Right lobe of liver (tissue), 6 donors: ENCODE data around the gene PRSS48. TPM values are rescaled to one million over a fixed set of nuclear protein-coding genes. Genes with fewer than 3 reads are reported as not detected.
"Not testable (repeated sequence)": the region's sequence is repeated elsewhere in the genome, so short reads cannot be mapped to it uniquely, and the experiment has no call there.

Source experiments
- ATAC-seq, 4 donors: fragments of 200-7000 bp; cut with Tn5 transposase; one replicate each; pipeline ENCODE4 v1.9.1; 2020; ENCODE audit warnings: mild to moderate bottlenecking in 4 of 4, moderate library complexity in 4 of 4
- DNase-seq, 3 donors: peaks; one replicate each; pipeline ENCODE4 v3.0.0-alpha.2; 2020
- H3K27ac ChIP-seq, 3 donors: fragments of 200-600 bp; one replicate each; pipeline ENCODE4 v1.8.0; 2022
- H3K27me3 ChIP-seq, 2 donors: fragments of 200-600 bp; one replicate each; pipeline ENCODE4 v1.8.0; 2022
- H3K36me3 ChIP-seq, 4 donors: fragments of 200-600 bp; sonication (generic) in 1 of 4; one replicate each; pipeline versions ENCODE4 v1.5.1 to v1.8.0; 2017 to 2022; ENCODE audit warnings: control low read depth in 1 of 4
- H3K4me1 ChIP-seq, 4 donors: fragments of 200-600 bp; sonication (generic) in 1 of 4; one replicate each; pipeline versions ENCODE4 v1.5.1 to v1.8.0; 2017 to 2022; ENCODE audit warnings: control low read depth in 1 of 4
- H3K4me3 ChIP-seq, 3 donors: fragments of 200-600 bp; one replicate each; pipeline ENCODE4 v1.8.0; 2022
- H3K9me3 ChIP-seq, 4 donors: fragments of 200-600 bp; sonication (generic) in 1 of 4; one replicate each; pipeline versions ENCODE4 v1.5.1 to v1.8.0; 2017 to 2022; ENCODE audit warnings: control low read depth in 1 of 4
- CTCF ChIP-seq, 4 donors: fragments of 200-600 bp in 3 of 4; fragments of 450-650 bp in 1 of 4; IDR thresholded peaks; one replicate each; pipeline versions ENCODE4 v1.5.1 to v1.8.0; 2016 to 2022; ENCODE audit warnings: antibody characterized with exemption in 4 of 4, mild to moderate bottlenecking in 2 of 4
- POLR2A ChIP-seq: fragments of 450-650 bp; IDR thresholded peaks from one replicate; pipeline ENCODE4 v1.6.1; 2017; ENCODE audit warnings: antibody characterized with exemption, mild to moderate bottlenecking
- WGBS: methylation state at CpG from one replicate; pipeline ENCODE4 v1.1.6; 2018; ENCODE audit warnings: low coverage, low lambda C conversion rate; ENCODE audit not compliant: insufficient coverage; ENCODE audit errors: missing lambda C conversion rate; 5-methylcytosine and 5-hydroxymethylcytosine counted together
- intact Hi-C, 2 donors: fragments of 100-400 bp; cut with DNase I; formaldehyde crosslinking; loops; one replicate each; pipeline versions ENCODE4 v1.11.2 to v1.14.1; 2022
- total RNA-seq, 6 experiments: library from RNA; depleted of rRNA in 2 of 6; stranded (reverse); fragments of >200 nt in 2 of 6; fragmentation: NEBNext Ultra II Directional in 3 of 6; extraction: Animal tissue kit (Norgen Biotek cat#: 25700) in 3 of 6; gene quantifications; one replicate each; pipeline versions ENCODE4 v1.1.0 to v1.2.4, GENCODE V29; 2016 to 2023
- donor health status: DM: no; HTN: yes; CAD: no.
- donor health status: DM: no; HTN: no; CAD: no.
- donor health status: DM: no; HTN: no; CAD: no.
- donor health status: DM: no; HTN: yes; CAD: no.
- donor health status: DM: no; HTN: yes; CAD: no.

The PRSS48 gene
- total RNA-seq, 6 experiments from 2014 or later, result not detected

GRCh38 chr4:151267104-151267503 lies 9.9 kb upstream of the PRSS48 start:
- TF ChIP-seq POLR2A (no peak), CTCF (IDR thresholded peaks at IDR 0.05) (no peak)
- Histone ChIP-seq H3K9me3 (no peaks in the 10 kb centered on the region), H3K36me3 (no peaks in the 10 kb centered on the region), H3K4me1 (peaks cover 0 to 7% (median 0%) of the 10 kb centered on the region in 4 donors), H3K27me3 (no peaks in the 10 kb centered on the region), H3K4me3 (no peak overlapping the region), H3K27ac (peak overlapping the region in 1 of 3 donors; percentile 29)
- 37% methylated on average over 4 of the region's 4 CpGs for WGBS
- ATAC-seq (peak in 3 of 4 donors; percentile 50 to 68 (median 61)), DNase-seq (peak in 1 of 3 donors; percentile 23)
- intact Hi-C loops, result no loop called here

- no peaks in the 10 kb centered on the region for H3K27me3 ChIP-seq
- peak overlapping the region in 1 of 3 donors; percentile 29 for H3K27ac ChIP-seq
- no peaks in the 10 kb centered on the region for H3K9me3 ChIP-seq
- TF ChIP-seq POLR2A, result no peak
- TF ChIP-seq CTCF (IDR thresholded peaks at IDR 0.05), result no peak
- ATAC-seq (peak; percentile 48 to 85 (median 72)), DNase-seq (no peak)
- whole genome bisulfite sequencing, result 68% methylated on average over 7 of the region's 7 CpGs
- intact Hi-C loops, result no loop called here
- peaks cover 0 to 7% (median 0%) of the 10 kb centered on the region in 4 donors for H3K4me1 ChIP-seq
- no peak overlapping the region for H3K4me3 ChIP-seq
- H3K36me3 ChIP-seq, result no peaks in the 10 kb centered on the region
Observed at GRCh38 chr4:151267822-151268535, 9.0 kb upstream of the PRSS48 start.

GRCh38 chr4:151268905-151269304 lies 8.1 kb upstream of the PRSS48 start:
- DNase-seq, H3K4me3 ChIP-seq, ATAC-seq, H3K27ac ChIP-seq, H3K27me3 ChIP-seq, H3K9me3 ChIP-seq, H3K36me3 ChIP-seq, H3K4me1 ChIP-seq, intact Hi-C loops: not testable (repeated sequence)

- Histone ChIP-seq H3K36me3 (no peaks in the 10 kb centered on the region), H3K4me3 (no peak overlapping the region), H3K4me1 (peaks cover 0 to 2% (median 0%) of the 10 kb centered on the region in 4 donors), H3K9me3 (no peaks in the 10 kb centered on the region), H3K27me3 (no peaks in the 10 kb centered on the region), H3K27ac (no peak overlapping the region)
- intact Hi-C loops, result no loop called here
- ATAC-seq (peak; percentile 44 to 77 (median 50)), DNase-seq (no peak)
- TF ChIP-seq CTCF (IDR thresholded peaks at IDR 0.05) (no peak), POLR2A (no peak)
- 40% methylated on average over 4 of the region's 4 CpGs for WGBS
Observed at GRCh38 chr4:151284534-151285245, 7.7 kb downstream of the PRSS48 start.

GRCh38 chr4:151287409-151287808 lies 10.4 kb downstream of the PRSS48 start:
- intact Hi-C loops, result no loop called here
- Histone ChIP-seq H3K4me1 (peaks cover 0 to 2% (median 0%) of the 10 kb centered on the region in 4 donors), H3K4me3 (no peak overlapping the region), H3K36me3 (no peaks in the 10 kb centered on the region), H3K27ac (no peak overlapping the region), H3K27me3 (no peaks in the 10 kb centered on the region), H3K9me3 (no peaks in the 10 kb centered on the region)
- ATAC-seq, result no peak
- 94% methylated on average over 7 of the region's 7 CpGs for WGBS
- DNase-seq, result no peak
- no peak for TF ChIP-seq CTCF (IDR thresholded peaks at IDR 0.05)
- TF ChIP-seq POLR2A, result no peak
